ENCODE data around the gene CDK9. TPM values are rescaled to one million over a fixed set of nuclear protein-coding genes. Genes with fewer than 3 reads are reported as not detected.
A peak's percentile ranks its signal among the peaks of the same experiment; 100 is the strongest.

Gene CDK9
- total and polyA plus RNA-seq, 2 of the 4 experiments (the other 2 are of a cell fraction): 30.3 to 49.9 TPM

DNA sequence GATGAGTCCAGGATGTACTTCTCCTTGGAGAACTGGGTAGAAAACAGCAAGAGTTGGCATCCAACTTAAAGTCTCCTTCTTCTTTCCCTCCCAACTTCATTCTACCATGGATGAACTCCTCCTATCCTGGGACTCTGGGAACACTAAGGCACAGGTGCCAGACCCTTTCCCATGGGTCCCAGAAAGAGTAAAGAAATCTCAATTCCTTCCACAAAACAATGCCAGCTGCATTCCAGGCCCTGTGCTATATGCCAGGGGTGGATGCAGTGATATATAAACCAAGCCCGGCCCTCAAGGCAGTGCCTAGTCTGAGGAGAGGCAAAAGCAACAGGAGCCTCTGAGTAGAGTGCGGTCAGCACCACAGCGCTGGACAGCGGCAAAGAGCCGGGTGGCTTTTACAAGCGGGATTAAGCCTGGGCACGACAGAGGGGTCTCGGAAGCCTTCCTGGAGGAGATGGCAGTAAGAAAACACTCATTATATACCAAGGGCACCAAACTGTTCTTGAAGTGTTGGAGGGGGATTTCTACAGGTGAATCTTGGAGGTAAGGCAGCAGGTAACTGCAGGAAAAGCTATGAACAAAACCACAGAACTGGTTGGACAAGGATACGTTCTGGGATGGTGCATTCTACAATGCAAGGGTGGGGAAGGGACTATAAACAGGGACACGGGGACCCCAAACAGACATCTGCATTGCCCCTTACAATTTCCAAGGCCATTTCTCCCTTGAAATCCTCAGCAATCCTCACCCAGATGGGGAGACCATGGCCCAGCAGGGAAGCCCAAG lies 34.4 kb upstream of the CDK9 start:
- ATAC-seq (ENCODE audit: low read depth) (peak; percentile 79), DNase-seq (no peak)
- H2BK15ac ChIP-seq (ENCODE audit: low read depth, low read length): no peak overlapping the region
- POLR2A ChIA-PET (ENCODE audit: unreplicated experiment): no interaction called here
- in situ Hi-C loops (cut with MboI; ENCODE audit: low sequenced_read_pairs): no loop called here
- intact Hi-C loops (cut with micrococcal nuclease): no loop called here
- no peak overlapping the region for H3K18ac ChIP-seq (ENCODE audit: low read depth, low read length)
- H3K4me3 ChIP-seq (ENCODE audit: insufficient read depth, low read depth, low read length): no peak overlapping the region
- no peak overlapping the region for H2AK5ac ChIP-seq (ENCODE audit: low read depth, low read length)
- no peak overlapping the region for H4K8ac ChIP-seq (ENCODE audit: low read depth in 2 of 2, low read length in 2 of 2)
- no peaks in the 10 kb centered on the region for H3K79me1 ChIP-seq (ENCODE audit: low read depth in 1 of 2, low read length in 2 of 2)
- H2BK20ac ChIP-seq (ENCODE audit: low read depth, low read length): no peak overlapping the region
- H2BK5ac ChIP-seq (ENCODE audit: low read depth, low read length, poor library complexity, severe bottlenecking): no peak overlapping the region
- no peak overlapping the region for H4K91ac ChIP-seq (ENCODE audit: insufficient read depth, low read depth, low read length)
- H3K27ac ChIP-seq (ENCODE audit: insufficient read depth, low read length): no peak overlapping the region
- no peaks in the 10 kb centered on the region for H3K9me3 ChIP-seq (ENCODE audit: control insufficient read depth, insufficient read depth, low read length)
- H4K5ac ChIP-seq (ENCODE audit: low read depth, low read length): no peak overlapping the region
- peaks cover 3% of the 10 kb centered on the region; the same call in 1 of the 2 replicates for H3K9me1 ChIP-seq (ENCODE audit: insufficient read depth, low read length)
- no peaks in the 10 kb centered on the region for H3K4me1 ChIP-seq (ENCODE audit: control insufficient read depth, insufficient read depth, low read length)
- CTCF ChIA-PET: no interaction called here
- H4K20me1 ChIP-seq (ENCODE audit: insufficient read depth, low read length): peaks cover 6% of the 10 kb centered on the region; the same call in 1 of the 2 replicates
- no peak overlapping the region for H3K9ac ChIP-seq (ENCODE audit: low read depth, low read length)
- dilution Hi-C loops (cut with HindIII; ENCODE audit: low sequenced_read_pairs, unreplicated experiment): no loop called here
- no peak overlapping the region for H2AFZ ChIP-seq (replicated peaks; ENCODE audit: low read length, poor library complexity)
- no TSS peak for BruUV-seq (replicated peaks)
- H3K14ac ChIP-seq (replicated peaks; ENCODE audit: low read depth, low read length): no peak overlapping the region
- TF ChIP-seq NFE2L2 (IDR thresholded peaks at IDR 0.05; ENCODE audit: low read depth, low read length) (no peak), BHLHE40 (IDR thresholded peaks at IDR 0.05; ENCODE audit: low read depth, low read length) (no peak), RAD21 (IDR thresholded peaks at IDR 0.05; ENCODE audit: low read length) (no peak), USF2 (IDR thresholded peaks at IDR 0.05; ENCODE audit: low read depth, low read length) (no peak), CEBPB (IDR thresholded peaks at IDR 0.05; ENCODE audit: low read depth, low read length) (no peak), CHD1 (IDR thresholded peaks at IDR 0.05; ENCODE audit: low read depth, low read length) (no peak), CTCF (conservative IDR thresholded peaks at IDR 0.05; ENCODE audit: low read depth, low read length) (no peak), SMC3 (IDR thresholded peaks at IDR 0.05; ENCODE audit: low read depth, low read length) (no peak), POLR2A (IDR thresholded peaks at IDR 0.05; ENCODE audit: low read depth, low read length) (no peak), MXI1 (IDR thresholded peaks at IDR 0.05; ENCODE audit: borderline replicate concordance, low read depth, low read length) (no peak)
- no peaks in the 10 kb centered on the region for H3K36me3 ChIP-seq (ENCODE audit: control insufficient read depth, insufficient read depth, low read length)
- H3K56ac ChIP-seq (ENCODE audit: extremely low read depth, insufficient read depth, low read length): no peak overlapping the region
- WGBS, 2 experiments (ENCODE audit: extremely low coverage in 2 of 2, insufficient read length in 1 of 2): 80% methylated on average over 1 of the region's 10 CpGs; no CpG with 5 or more reads in 1 of the 2 experiments
- H3K27me3 ChIP-seq (ENCODE audit: control insufficient read depth, insufficient read depth, low read length): peaks cover 73% of the 10 kb centered on the region
- H2AK9ac ChIP-seq (replicated peaks; ENCODE audit: low read depth, low read length, poor library complexity): no peak overlapping the region
- H3K4ac ChIP-seq (ENCODE audit: low read depth, low read length): no peak overlapping the region
- H3K4me2 ChIP-seq (ENCODE audit: low read depth, low read length): no peak overlapping the region
- no peak overlapping the region for H2BK120ac ChIP-seq (ENCODE audit: low read depth, low read length)
- H3K23ac ChIP-seq (ENCODE audit: low read depth, low read length): no peak overlapping the region
